Panc1 (cell line): ENCODE measurements around the gene ACSL1. TPM values are rescaled to one million over a fixed set of nuclear protein-coding genes. Genes with fewer than 3 reads are reported as not detected.

Experiments used
- ATAC-seq: fragments of 200-7000 bp; cut with Tn5 transposase; 2 replicates; pipeline ENCODE4 v1.9.1; 2020; ENCODE audit warnings: mild to moderate bottlenecking, moderate library complexity
- BruUV-seq: library from RNA; stranded (reverse); fragments of 400-500 nt; replicated peaks from 2 replicates; lab custom pipeline; 2021; lab: Mats Ljungman, UMichigan
- CTCF ChIA-PET: fragments of 300-600 bp; sonication (Branson Sonifier 250); formaldehyde crosslinking; loops from one replicate; lab custom pipeline; 2022; ENCODE audit warnings: antibody characterized with exemption; lab: Charles Lee
- POLR2A ChIA-PET: fragments of 300-600 bp; sonication (Branson Sonifier 250); formaldehyde crosslinking; loops from one replicate; lab custom pipeline; 2022; ENCODE audit warnings: antibody characterized with exemption; lab: Charles Lee
- DNase-seq: peaks from one replicate; pipeline ENCODE4 v3.0.0-alpha.2; 2010; ENCODE audit warnings: low read depth, low spot score
- H3K27ac ChIP-seq: 2 replicates; pipeline ENCODE4 v1.5.1; 2011; ENCODE audit warnings: mild to moderate bottlenecking, low read length, inconsistent platforms
- H3K27me3 ChIP-seq: fragments of 200-500 bp; sonication (Bioruptor generic); 2 replicates; pipeline ENCODE4 v1.6.0; 2014; ENCODE audit warnings: low read length, inconsistent platforms; ENCODE audit not compliant: control insufficient read depth, insufficient read depth
- H3K36me3 ChIP-seq: fragments of 200-500 bp; sonication (Bioruptor generic); 2 replicates; pipeline ENCODE4 v1.5.1; 2014; ENCODE audit warnings: inconsistent platforms, mild to moderate bottlenecking, low read length, moderate library complexity; ENCODE audit not compliant: control insufficient read depth, insufficient read depth
- H3K4me1 ChIP-seq: 2 replicates; pipeline ENCODE4 v1.5.1; 2011; ENCODE audit warnings: inconsistent platforms, mild to moderate bottlenecking, low read length, moderate library complexity; ENCODE audit not compliant: control insufficient read depth, insufficient read depth
- H3K4me3 ChIP-seq, 2 experiments: 2 replicates each; pipeline ENCODE4 v1.5.1; 2011 to 2012; ENCODE audit warnings: low read depth in 2 of 2, low read length in 2 of 2, mild to moderate bottlenecking in 2 of 2, inconsistent platforms in 1 of 2, moderate library complexity in 1 of 2
- H3K9me3 ChIP-seq: fragments of 200-500 bp; sonication (Bioruptor generic); 2 replicates; pipeline ENCODE4 v1.5.1; 2014; ENCODE audit warnings: low read depth, mild to moderate bottlenecking, inconsistent platforms, low read length, moderate library complexity; ENCODE audit not compliant: control insufficient read depth, insufficient read depth
- CTCF ChIP-seq: fragments of 450-650 bp; IDR thresholded peaks from 2 replicates; pipeline ENCODE4 v1.5.1; 2017; ENCODE audit warnings: mild to moderate bottlenecking
- POLR2AphosphoS5 ChIP-seq: IDR thresholded peaks from 2 replicates; pipeline ENCODE4 v1.6.1; 2012; ENCODE audit warnings: mild to moderate bottlenecking, low read depth, low read length, moderate library complexity
- REST ChIP-seq, 2 experiments: IDR thresholded peaks; 2 replicates each; pipeline ENCODE4 v1.6.1; 2011 to 2012; ENCODE audit warnings: low read depth in 2 of 2, control low read depth in 1 of 2, low read length in 1 of 2, mild to moderate bottlenecking in 1 of 2, moderate library complexity in 1 of 2; ENCODE audit not compliant: insufficient read depth in 1 of 2
- SIN3A ChIP-seq: IDR thresholded peaks from 2 replicates; pipeline ENCODE4 v1.6.1; 2012; ENCODE audit warnings: low read depth, mild to moderate bottlenecking, low read length, moderate library complexity, borderline replicate concordance; ENCODE audit not compliant: insufficient read depth
- TCF7L2 ChIP-seq: IDR thresholded peaks from 2 replicates; pipeline ENCODE4 v1.6.1; 2011; ENCODE audit warnings: mild to moderate bottlenecking, low read depth, low read length, inconsistent platforms
- in situ Hi-C: cut with HindIII; loops from 2 replicates; pipeline ENCODE4 v1.10.0; 2016; ENCODE audit warnings: low sequenced_read_pairs, low pct_unique_long_range_greater_than_20kb
- intact Hi-C: fragments of 100-400 bp; cut with micrococcal nuclease; formaldehyde crosslinking; loops from one replicate; pipeline ENCODE4 v1.10.0; 2022; ENCODE audit not compliant: unreplicated experiment
- total RNA-seq: library from RNA; stranded (reverse); gene quantifications from one replicate; pipeline ENCODE4 v1.2.1, GENCODE V29; 2021; ENCODE audit not compliant: unreplicated experiment

Gene ACSL1
- total RNA-seq, 1 experiment from 2014 or later: 15.4 TPM

GRCh38 chr4:184755278-184755677, 70.5 kb downstream of the ACSL1 start:
- intact Hi-C loops: no loop called here
- CTCF ChIA-PET: no interaction called here
- H3K27me3 ChIP-seq: no peaks in the 10 kb centered on the region
- DNase-seq (no peak), ATAC-seq (no peak)
- no peak overlapping the region for H3K4me3 ChIP-seq
- POLR2A ChIA-PET: no interaction called here
- no peaks in the 10 kb centered on the region for H3K9me3 ChIP-seq
- in situ Hi-C loops: no loop called here
- TF ChIP-seq SIN3A (no peak), POLR2AphosphoS5 (no peak), TCF7L2 (no peak), REST (IDR thresholded peaks at IDR 0.05; ENCODE audit: insufficient read depth in 1 of 2, low read depth in 2 of 2, low read length in 1 of 2) (no peak), CTCF (no peak)
- H3K27ac ChIP-seq: no peak overlapping the region
- no TSS peak for BruUV-seq
- no peaks in the 10 kb centered on the region for H3K4me1 ChIP-seq
- no peaks in the 10 kb centered on the region for H3K36me3 ChIP-seq

- H3K27ac ChIP-seq: no peak overlapping the region
- CTCF ChIA-PET: no interaction called here
- POLR2A ChIA-PET: no interaction called here
- H3K9me3 ChIP-seq: no peaks in the 10 kb centered on the region
- no peaks in the 10 kb centered on the region for H3K36me3 ChIP-seq
- in situ Hi-C loops (no loop called here), intact Hi-C loops (no loop called here)
- DNase-seq: no peak
- H3K27me3 ChIP-seq: no peaks in the 10 kb centered on the region
- H3K4me3 ChIP-seq: no peak overlapping the region
- ATAC-seq: no peak
- BruUV-seq: no TSS peak
- TF ChIP-seq CTCF: no peak
- no peak for TF ChIP-seq SIN3A
- TF ChIP-seq REST (IDR thresholded peaks at IDR 0.05; ENCODE audit: insufficient read depth in 1 of 2, low read depth in 2 of 2, low read length in 1 of 2): no peak
- no peaks in the 10 kb centered on the region for H3K4me1 ChIP-seq
Measured at GRCh38 chr4:184752496-184753275, 73.1 kb downstream of the ACSL1 start.
